GM19023 (cell line): Measurements from ENCODE around the gene AKAP13.
A peak's percentile ranks its signal among the peaks of the same experiment; 100 is the strongest.
"Not testable (repeated sequence)": the region's sequence is repeated elsewhere in the genome, so short reads cannot be mapped to it uniquely, and the experiment has no call there.

Source experiments
- ATAC-seq: cut with Tn5 transposase; IDR thresholded peaks from one replicate; pipeline ENCODE4 v1.9.1; 2021; ENCODE audit warnings: mild to moderate bottlenecking, moderate library complexity; ENCODE audit not compliant: unreplicated experiment

AKAP13 gene

GRCh38 chr15:85557385-85557784, 177.0 kb downstream of the AKAP13 start:
- ATAC-seq, result no peak

DNA sequence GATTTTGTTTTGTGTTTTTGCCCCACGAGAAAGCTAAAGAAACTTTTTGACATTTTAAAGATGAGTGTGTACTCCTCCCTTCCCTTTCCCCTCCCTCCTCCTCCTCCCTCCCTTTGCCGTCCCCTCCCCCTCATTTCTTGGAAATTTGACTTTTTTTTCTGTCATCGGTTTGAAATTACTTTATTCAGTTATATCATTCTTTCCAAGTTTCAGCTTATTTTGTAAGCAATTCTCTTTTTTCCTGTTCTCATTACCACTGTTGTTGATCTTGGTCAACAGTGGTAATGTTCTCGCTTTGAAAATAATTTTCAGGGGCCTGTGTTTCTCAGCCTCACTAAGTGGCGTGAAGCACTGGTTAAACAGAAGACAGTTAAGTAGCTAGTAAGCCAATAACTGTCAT, 178.4 kb downstream of the AKAP13 start:
- ATAC-seq, result no peak

DNA sequence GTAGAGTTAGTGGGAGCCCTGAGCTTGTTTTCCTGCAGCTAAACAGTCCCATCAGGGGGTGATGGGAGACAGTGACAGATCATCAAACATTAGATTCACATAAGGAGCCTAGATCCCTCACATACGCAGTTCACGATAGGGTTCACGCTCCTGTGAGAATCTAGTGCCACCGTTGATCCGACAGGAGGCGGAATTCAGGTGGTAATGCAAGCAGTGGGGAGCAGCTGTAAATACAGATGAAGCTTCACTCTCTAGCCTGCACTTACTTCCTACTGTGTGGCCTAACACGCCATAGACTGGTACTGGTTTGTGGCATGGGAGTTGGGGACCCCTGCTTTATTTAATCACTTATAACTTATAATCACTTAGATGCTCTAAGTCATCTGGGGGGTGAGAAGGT, 179.1 kb downstream of the AKAP13 start:
- ATAC-seq, result no peak

DNA sequence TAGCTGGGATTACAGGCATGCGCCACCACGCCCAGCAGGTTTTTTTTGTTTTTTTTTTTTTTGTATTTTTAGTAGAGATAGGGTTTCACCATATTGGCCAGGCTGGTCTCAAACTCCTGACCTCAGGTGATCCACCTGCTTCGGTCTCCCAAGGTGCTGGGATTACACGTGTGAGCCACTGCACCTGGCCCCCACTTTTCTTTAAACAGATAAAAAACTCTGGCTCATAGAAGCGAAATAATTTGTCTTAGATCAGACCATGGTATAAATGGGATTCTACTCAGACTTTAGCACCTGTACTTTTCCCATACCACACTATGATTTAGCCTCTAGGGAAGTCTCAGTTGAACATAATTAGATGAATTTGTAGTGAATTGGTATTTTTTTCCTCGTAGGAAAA, 182.4 kb downstream of the AKAP13 start:
- no peak for ATAC-seq

GRCh38 chr15:85563328-85563727, 182.9 kb downstream of the AKAP13 start:
- ATAC-seq, result no peak

GRCh38 chr15:85563731-85564130, 183.3 kb downstream of the AKAP13 start:
- no peak for ATAC-seq

DNA sequence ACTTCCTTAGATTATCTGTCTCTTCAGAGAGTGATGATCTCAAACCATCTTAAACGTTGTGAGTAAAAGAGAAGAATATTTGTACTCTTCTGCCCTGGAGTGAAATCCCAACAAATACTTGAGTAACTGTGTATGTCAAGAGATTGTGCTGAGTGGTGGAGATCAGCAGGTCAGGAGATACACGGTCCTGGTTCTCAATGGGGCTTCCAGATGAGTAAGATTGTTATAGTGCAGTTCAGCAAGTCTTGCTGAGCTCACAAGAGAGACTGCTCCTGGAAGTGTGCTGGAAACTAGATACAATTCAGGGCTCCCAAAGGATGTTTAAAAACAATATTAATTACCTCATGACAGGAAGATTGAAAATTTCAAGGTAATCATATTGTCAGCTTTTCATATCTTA, 184.3 kb downstream of the AKAP13 start:
- no peak for ATAC-seq

- ATAC-seq, result no peak
These were observed 187.9 kb downstream of the AKAP13 start for GRCh38 chr15:85568261-85568808.

DNA sequence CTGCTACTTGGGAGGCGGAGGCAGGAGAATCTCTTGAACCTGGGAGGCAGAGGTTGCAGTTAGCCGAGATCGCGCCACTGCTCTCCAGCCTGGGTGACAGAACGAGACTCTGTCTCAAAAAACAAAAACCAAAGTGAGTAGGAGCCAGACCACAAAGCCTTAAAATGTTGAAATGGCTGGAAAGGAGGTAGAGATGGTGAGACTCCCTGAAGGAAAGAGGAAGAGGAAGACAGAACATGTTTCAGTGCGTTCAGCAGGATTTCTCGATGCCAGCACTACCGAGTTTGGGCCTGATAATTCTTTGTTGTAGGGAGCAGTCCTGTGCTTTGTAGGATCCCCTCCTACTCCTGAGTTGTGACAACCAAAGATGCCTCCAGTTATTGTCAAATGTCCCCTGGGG, 189.9 kb downstream of the AKAP13 start:
- ATAC-seq, result no peak

DNA sequence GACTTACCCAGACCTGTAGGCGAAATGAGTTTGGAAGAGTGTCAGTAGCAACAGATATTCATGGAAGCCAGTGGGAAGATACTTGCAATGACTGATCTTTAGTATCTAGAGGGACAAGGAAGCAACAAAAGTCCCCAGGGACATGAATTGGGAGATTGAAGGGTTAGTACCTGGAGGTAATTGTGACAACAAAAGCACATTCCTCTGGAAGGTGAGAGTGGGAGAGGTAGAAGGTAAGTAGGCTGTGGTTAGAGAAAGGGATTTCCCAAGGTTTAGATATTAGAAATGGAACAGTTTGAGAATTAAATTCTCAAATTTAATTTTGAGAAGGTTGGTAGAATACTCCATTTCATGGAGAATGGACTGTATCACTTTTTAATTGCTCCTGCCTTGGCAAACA, 191.4 kb downstream of the AKAP13 start:
- ATAC-seq, result no peak

DNA sequence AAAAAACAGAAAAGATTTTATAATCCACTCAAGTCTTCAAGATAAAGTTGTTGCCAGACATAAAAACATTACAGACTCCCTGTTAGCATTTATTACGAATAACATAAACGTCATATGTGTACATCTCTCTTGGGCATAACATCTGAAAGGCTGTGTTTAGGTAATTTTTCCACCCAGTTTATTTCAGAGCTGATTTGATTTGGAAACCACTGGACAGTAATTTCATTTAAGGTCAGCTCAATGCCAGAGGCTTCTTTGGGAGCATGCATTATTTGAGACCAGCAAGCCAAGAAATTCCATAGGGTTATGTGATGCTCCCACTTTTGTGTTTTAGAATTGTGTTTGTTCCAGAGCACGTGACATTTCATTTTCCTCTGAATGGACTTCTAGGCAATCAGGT, 196.0 kb downstream of the AKAP13 start:
- no peak for ATAC-seq

DNA sequence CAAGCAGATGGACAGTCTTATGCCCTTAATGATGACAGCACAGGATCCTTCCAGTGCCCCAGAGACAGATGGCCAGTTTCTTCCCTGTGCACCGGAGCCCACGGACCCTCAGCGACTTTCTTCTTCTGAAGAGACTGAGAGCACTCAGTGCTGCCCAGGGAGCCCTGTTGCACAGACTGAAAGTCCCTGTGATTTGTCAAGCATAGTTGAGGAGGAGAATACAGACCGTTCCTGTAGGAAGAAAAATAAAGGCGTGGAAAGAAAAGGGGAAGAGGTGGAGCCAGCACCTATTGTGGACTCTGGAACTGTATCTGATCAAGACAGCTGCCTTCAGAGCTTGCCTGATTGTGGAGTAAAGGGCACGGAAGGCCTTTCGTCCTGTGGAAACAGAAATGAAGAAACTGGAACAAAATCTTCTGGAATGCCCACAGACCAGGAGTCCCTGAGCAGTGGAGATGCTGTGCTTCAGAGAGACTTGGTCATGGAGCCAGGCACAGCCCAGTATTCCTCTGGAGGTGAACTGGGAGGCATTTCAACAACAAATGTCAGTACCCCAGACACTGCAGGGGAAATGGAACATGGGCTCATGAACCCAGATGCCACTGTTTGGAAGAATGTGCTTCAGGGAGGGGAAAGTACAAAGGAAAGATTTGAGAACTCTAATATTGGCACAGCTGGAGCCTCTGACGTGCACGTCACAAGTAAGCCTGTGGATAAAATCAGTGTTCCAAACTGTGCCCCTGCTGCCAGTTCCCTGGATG, 198.7 kb downstream of the AKAP13 start:
- no peak for ATAC-seq

DNA sequence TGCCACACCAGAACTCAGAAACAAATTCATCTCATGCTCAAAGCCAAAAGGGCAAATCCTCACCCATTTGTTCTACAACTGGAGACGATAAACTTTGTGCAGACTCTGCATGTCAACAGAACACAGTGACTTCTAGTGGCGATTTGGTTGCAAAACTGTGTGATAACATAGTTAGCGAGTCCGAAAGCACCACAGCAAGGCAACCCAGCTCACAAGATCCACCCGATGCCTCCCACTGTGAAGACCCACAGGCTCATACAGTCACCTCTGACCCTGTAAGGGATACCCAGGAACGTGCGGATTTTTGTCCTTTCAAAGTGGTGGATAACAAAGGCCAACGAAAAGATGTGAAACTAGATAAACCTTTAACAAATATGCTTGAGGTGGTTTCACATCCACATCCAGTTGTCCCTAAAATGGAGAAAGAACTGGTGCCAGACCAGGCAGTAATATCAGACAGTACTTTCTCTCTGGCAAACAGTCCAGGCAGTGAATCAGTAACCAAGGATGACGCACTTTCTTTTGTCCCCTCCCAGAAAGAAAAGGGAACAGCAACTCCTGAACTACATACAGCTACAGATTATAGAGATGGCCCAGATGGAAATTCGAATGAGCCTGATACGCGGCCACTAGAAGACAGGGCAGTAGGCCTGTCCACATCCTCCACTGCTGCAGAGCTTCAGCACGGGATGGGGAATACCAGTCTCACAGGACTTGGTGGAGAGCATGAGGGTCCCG, 199.7 kb downstream of the AKAP13 start:
- no peak for ATAC-seq

DNA sequence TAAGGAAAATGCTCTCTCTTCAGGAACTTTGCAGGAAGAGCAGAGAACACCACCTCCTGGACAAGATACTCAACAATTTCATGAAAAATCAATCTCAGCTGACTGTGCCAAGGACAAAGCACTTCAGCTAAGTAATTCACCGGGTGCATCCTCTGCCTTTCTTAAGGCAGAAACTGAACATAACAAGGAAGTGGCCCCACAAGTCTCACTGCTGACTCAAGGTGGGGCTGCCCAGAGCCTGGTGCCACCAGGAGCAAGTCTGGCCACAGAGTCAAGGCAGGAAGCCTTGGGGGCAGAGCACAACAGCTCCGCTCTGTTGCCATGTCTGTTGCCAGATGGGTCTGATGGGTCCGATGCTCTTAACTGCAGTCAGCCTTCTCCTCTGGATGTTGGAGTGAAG, 200.5 kb downstream of the AKAP13 start:
- ATAC-seq, result no peak

DNA sequence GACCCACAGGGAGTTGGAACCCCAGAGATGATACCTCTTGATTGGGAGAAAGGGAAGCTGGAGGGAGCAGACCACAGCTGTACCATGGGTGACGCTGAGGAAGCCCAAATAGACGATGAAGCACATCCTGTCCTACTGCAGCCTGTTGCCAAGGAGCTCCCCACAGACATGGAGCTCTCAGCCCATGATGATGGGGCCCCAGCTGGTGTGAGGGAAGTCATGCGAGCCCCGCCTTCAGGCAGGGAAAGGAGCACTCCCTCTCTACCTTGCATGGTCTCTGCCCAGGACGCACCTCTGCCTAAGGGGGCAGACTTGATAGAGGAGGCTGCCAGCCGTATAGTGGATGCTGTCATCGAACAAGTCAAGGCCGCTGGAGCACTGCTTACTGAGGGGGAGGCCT, 201.1 kb downstream of the AKAP13 start:
- no peak for ATAC-seq

- peak; percentile 48 for ATAC-seq
These were observed 202.0 kb downstream of the AKAP13 start for GRCh38 chr15:85582131-85583079.

DNA sequence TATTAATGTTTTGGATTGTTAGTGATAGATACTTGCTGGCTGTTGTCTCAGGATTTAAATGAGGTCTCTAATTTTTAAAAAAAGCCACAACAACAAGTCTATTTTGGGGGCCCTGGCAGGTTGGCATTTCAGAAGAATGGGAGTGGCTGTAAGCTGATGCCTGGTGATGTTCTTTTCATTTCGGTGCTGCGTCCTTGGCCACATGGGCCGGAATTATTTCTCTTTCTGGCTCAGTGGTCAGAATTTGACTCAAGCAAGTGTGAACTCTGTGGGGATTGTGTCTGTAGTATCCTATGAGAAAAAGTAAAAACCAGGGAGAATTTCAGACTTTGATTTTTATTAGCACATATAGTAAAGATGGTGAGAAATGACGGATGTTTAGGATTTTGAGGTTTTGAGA, 203.0 kb downstream of the AKAP13 start:
- no peak for ATAC-seq

GRCh38 chr15:85583923-85584390, 203.6 kb downstream of the AKAP13 start:
- peak; percentile 50 for ATAC-seq

- no peak for ATAC-seq
These were observed 204.5 kb downstream of the AKAP13 start for GRCh38 chr15:85584872-85585271.

DNA sequence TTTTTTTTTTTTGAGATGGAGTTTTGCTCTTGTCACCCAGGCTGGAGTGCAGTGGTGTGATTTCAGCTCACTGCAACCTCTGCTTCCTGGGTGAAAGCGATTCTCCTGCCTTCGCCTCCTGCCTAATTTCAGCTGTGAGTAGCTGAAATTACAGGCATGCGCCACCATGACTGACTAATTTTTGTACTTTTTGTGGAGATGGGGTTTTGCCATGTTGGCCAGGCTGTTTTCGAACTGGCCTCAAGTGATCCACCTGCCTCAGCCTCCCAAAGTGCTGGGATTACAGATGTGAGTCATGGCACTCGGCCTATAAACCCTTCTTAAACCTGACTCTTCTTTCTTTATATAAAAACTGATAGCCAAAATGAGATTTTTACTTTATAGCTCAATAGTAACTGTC, 205.8 kb downstream of the AKAP13 start:
- not testable (repeated sequence) for ATAC-seq
